Fibroblast of peridontal ligament (primary cell): Measurements from ENCODE around the gene C2CD5.
"Not testable (repeated sequence)": the region's sequence is repeated elsewhere in the genome, so short reads cannot be mapped to it uniquely, and the experiment has no call there.

Experiments
- DNase-seq: peaks from one replicate; pipeline ENCODE4 v3.0.0-alpha.2; 2010; ENCODE audit errors: extremely low read depth

The C2CD5 gene, protein sequence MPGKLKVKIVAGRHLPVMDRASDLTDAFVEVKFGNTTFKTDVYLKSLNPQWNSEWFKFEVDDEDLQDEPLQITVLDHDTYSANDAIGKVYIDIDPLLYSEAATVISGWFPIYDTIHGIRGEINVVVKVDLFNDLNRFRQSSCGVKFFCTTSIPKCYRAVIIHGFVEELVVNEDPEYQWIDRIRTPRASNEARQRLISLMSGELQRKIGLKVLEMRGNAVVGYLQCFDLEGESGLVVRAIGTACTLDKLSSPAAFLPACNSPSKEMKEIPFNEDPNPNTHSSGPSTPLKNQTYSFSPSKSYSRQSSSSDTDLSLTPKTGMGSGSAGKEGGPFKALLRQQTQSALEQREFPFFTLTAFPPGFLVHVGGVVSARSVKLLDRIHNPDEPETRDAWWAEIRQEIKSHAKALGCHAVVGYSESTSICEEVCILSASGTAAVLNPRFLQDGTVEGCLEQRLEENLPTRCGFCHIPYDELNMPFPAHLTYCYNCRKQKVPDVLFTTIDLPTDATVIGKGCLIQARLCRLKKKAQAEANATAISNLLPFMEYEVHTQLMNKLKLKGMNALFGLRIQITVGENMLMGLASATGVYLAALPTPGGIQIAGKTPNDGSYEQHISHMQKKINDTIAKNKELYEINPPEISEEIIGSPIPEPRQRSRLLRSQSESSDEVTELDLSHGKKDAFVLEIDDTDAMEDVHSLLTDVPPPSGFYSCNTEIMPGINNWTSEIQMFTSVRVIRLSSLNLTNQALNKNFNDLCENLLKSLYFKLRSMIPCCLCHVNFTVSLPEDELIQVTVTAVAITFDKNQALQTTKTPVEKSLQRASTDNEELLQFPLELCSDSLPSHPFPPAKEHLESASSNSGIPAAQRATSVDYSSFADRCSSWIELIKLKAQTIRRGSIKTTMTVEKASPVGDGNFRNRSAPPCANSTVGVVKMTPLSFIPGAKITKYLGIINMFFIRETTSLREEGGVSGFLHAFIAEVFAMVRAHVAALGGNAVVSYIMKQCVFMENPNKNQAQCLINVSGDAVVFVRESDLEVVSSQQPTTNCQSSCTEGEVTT

DNA sequence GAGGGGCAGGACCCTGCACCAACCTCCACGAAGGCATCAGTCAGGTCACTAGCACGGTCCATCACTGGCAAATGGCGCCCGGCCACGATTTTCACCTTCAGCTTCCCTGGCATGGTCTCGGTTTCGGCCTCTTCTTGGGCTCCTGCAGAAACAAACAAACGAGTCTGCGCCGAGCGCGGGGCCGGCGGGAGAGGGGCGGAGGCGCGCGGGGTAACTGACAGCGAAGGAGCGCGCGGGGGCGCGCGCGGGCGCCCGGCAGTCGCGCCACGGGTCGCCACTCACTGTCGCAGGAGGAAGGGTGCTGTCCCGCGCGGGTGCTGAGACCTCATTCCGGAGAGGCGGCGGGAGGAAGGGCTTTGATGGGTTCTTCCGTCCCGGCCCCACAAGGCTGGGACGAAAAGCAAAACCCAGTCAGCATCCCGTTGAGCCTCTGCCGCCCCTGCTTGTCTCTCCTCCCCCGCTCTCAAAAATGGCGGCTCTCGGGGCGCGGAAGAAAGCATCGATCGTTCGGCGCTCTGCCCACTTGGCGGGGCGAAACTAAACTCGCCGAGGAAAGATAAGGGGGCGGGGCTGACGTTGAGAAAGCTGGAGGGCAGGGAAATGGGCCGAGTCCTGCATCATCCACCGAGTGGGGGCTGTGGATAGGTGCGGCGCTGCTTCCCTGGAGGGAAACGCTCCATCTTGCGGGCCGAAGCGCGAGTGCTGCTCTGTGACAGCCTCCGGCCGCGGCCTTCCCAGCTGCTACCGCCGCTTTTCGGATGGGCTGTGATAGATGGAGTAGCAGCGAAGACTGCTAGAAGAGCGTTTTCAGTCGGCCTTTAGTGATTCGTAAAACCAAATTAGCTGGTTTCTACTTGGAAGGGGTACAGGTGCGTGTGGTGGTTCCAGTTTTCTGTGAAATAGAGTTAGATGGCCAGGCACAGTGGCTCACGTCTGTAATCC lies at the start of gene C2CD5:
C2CD5 (minus strand) TSS at position 505 of the 942 bp plus-strand sequence; CDS start at position 113, 392 bp downstream.
- DNase-seq, result peak; percentile 97

DNA sequence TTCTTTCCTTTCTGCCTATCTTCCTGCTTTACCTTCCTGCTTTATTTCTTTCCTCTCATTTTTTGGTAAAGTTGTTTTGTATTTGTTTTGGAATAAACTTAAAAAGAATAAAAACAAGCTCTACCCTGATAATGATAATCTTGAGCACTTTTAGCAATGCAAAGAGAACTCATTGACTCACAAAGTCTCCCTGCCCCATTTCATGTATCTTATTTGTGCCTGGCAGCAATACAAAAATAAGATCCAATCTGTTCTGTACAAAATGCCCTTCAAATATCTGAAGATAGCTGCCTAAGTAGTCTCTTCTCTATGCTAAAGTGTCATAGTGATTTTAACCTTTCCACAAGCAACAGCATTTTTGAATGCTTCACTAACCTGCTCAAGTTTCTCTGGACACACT lies 49.5 kb upstream of the C2CD5 start:
- DNase-seq, result peak; percentile 3

DNA sequence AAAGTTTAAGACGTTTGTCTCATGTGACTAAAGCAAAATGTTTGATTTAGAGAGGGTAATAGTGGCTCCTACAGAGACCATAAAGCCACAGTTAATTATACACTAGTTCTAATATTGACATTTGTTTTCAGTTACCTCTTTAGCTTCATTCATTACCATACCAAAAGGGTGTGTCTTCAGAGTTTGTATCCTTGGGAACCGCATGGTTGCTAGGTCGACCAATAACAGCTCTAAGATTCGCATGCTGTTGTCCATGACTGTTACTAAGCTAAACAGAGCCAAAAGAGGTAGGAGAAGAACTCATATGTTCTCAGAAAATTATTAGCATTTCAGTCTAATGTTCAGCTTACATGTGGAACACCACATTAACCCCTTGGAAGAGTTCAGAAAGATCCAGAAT lies 44.5 kb upstream of the C2CD5 start:
- peak; percentile 4 for DNase-seq

DNA sequence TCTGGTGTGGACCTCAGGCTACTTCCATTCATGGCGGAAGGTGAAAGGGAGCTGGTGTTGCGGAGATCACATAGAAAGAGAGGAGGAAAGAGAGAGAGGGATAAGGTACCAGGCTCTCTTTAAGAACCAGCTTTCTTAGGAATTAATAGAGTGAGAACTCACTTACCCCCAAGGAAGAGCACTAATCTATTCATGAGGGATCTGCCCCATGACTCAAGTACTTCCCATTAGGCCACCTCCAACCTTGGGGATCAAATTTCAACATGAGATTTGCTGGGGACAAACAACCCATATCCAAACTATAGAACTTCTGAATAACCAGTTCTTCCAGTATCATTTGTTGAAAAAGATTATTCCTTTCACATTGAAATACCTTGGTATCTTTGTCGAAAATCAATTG lies 34.0 kb upstream of the C2CD5 start:
- no peak for DNase-seq

DNA sequence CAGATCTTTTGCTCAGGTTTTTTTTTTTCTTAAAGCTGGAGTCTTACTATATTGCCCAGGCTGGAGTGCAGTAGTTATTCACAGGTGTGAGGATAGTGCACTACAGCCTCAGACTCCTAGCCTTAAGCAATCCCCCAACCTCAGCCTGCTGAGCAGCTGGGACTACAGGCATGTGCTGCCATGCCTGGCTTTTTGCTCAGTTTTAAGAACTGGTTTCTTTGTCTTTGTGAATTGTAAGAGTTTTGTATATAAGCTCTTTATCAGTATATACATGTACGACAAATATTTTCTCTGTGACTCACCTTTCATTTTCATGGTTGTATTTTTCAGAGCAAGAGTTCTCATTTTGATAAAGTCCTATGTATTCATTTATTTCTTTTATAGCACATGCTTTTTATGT lies 33.3 kb upstream of the C2CD5 start:
- no peak for DNase-seq

DNA sequence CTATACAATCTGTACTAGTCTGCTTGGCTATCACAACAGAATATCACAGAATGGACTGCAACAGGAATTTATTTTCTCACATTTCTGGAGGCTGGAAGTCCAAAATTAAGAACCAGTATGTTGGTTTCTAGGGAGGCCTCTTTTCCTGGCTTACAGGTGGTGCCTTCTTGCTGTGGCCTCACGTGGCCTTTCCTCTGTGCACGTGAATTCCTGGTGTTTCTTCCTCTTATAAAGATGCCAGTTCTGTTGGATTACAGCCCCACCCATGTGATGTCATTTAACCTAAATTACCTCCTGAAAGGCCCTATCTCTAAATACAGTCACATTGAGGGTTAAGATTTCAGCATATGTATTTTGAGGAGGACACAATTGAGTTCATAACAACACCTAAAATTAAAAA lies 32.1 kb upstream of the C2CD5 start:
- no peak for DNase-seq

DNA sequence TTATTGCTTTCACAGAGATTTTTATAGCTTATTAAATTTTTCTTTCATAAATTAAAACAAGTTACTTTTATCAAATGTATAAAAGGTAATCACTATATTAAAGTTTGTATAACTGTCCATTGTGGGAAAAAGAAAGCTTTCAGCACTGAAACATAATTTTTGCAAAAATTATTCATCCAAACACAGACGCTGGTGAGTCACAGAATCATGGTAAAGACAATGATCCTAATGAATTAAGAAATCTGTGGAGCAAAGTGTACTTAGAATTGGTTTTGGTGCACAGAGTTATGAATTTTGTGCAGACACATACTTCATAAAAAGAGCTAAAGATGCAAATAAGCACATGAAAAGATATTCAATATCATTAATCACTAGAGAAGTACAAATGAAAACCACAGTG lies 31.7 kb upstream of the C2CD5 start:
- DNase-seq, result no peak

DNA sequence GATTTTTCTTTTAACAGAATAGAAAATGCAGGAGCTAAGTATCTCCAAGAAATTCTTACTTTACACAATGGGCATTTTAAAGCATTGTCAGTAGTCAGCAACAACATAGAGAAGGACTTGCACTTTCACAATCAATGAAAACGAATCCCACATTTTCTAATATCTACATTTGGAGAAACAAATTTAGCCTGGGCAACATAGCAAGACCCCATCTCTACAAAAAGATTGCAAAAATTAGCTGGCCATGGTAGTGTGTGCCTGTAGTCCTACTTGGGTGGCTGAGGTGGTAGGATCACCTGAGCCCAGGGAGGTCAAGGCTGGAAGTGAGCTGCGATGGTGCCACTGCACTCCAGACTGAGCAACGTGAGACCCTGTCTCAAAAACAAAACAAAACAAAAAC lies 30.6 kb upstream of the C2CD5 start:
- DNase-seq, result no peak

DNA sequence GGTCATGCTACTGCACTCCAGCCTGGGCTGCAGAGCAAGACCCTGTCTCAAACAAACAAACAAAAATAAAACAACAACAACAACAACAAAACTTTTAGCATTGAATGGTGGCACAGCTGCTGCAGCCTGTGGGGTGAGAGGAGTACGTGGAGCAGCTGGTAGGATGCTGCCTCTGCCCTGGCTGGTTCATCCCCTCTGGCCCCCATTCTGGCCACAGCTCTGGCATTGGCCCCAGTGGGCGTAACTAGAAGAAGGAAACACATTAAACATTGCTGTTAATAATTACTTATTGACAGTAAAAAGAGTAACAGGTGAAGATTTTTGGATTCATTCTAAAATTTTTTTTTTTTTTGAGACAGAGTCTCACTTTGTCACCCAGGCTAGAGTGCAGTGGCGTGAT lies 28.8 kb upstream of the C2CD5 start:
- no peak for DNase-seq

DNA sequence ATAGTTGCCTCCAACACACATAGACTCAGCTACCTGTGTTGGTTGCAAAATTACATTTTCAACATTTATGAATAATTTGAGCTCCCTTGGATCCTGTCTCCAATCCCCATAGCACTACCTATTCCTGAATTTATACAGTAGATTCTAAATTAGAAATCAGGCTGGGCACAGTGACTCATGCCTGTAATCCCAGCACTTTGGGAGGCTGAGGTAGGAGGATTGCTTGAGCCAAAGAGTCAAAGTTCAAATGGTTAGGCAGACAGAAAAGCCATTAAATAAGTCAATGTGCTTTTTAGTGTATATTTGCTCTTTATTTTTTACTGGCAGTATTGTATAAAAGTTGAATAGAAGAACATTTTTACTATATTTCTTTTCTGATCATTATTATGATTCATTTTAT lies 24.9 kb upstream of the C2CD5 start:
- DNase-seq, result no peak

DNA sequence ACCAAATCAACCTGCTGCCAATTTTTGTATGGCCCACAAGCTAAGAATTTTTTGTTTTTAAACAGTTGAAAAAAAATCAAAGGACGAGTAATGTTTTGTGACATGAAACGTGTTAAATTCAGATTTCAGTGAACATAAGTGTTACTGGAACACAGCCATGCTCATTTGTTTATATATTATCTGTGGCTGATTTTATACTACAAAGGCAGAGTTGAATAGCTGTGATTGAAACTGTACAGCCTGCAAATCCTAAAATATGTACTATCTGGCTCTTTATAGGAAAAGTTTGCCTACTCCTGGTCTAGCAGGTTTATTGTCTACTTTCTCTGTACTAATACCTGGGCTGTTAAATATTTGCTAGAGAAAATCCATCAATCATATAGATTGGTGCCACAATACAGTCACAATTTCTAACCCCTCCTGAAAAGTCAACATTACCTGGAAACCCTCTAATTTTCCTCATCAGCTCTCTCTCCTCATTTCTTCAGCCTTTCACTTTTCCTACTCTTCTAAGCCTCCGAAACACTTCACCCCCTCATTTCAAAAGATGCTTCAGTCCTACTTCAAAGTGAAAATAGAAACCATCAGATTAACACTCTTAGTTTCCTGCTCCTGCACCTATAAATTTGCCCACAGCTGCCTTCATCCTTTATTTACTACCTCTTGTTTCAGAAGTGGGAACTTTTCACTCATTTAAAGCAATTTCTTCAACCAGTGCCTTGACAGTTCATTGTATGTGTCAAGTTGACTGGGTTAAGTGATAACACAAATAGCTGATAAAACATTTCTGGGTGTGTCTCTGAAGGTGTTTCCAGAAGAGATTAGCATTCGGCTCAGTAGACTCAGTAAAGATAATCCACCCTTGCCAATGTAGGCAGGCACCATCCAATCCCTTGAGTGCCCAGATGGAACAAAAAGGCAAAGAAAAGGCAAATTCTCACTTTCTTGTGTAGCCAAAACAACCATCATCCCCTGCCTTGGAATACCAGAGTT lies 18.0 kb upstream of the C2CD5 start:
- DNase-seq, result no peak

DNA sequence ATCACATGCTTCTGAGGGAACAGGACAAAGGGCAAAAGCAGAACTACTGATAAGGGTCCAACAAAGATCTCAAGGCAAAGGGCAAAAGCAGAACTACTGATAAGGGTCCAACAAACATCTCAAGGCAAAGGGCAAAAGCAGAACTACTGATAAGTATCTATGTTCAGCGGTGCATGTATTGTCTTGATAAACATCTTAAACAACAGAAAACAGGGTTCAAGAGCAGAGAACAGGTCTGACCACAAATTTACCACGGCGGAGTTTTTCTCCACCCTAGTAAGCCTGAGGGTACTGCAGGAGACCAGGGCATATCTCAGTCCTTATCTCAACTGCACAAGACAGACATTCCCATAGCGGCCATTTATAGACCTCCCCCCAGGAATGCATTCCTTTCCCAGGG lies 10.4 kb upstream of the C2CD5 start:
- not testable (repeated sequence) for DNase-seq

DNA sequence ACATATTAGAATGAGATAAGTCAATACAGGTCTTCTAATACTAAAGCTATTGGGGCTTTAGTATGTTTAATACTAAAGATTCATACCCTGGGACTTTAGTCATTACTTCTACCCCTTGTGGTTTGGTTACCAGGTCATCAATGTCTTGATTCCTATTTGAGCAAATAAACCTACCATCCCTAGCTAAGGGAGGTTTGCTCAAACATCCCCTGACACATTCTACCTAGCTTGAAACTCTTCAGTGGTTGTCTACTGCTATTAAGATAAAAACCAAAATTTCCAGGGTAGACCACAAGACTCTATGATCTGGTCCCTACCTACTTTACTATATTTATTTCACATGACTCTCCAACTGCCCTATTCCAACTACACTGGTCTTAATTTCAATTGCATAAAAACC lies 7.3 kb upstream of the C2CD5 start:
- no peak for DNase-seq

DNA sequence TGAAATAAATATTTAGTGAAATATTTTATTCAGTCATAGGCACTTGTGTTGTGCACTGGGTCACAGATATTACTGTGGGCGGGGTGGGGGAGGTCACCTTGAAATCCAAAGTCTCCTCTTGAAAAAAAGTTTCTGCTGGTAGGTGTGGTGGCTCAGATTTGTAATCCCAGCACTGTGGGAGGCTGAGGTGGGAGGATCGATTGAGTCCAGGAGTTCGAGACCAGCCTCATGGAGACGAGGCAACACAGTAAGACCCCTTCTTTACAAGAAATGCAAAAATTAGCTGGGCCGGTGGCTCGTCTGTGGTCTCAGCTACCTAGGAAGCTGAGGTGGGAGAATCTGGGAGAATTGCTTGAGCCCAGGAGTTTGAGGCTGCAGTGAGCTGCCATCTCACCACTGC lies 913 bp upstream of the C2CD5 start:
- no peak for DNase-seq

DNA sequence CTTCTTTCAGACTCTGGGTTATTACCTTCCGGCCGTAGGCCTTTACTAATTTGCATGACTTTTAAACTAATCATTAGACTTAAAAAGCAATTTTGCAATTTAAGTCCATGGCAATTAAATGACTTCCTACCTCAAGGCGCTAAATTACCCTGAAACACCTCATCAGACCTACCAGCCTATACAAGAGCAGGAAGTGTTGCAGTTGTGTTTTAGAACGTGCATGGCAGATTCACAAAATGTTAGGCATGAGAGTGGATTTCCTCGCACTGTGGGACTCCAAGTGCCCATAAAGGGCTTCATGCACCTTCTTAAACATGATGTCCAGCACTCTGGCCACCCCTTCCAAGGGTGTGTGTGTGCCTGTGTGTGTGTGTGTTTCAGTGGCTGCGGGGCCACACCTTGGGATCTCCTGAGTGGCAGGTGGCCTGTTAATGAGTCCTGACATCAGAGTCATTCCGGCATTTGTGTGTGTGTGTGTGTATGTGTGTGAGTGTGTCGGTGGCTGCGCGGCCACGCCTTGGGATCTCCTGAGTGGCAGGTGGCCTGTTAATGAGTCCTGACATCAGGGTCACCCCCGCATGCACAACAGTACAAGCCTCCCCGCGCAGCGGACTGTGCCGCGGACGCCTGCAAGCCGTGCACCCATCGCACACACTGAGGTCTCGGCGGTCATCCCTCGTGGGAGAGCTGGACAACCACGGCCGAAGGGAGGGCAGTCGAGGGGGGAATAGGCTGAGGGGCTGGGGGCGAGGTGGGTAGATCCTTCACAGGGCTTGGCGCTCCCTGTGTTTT lies 900 bp downstream of the C2CD5 start:
- DNase-seq, result peak; percentile 14

DNA sequence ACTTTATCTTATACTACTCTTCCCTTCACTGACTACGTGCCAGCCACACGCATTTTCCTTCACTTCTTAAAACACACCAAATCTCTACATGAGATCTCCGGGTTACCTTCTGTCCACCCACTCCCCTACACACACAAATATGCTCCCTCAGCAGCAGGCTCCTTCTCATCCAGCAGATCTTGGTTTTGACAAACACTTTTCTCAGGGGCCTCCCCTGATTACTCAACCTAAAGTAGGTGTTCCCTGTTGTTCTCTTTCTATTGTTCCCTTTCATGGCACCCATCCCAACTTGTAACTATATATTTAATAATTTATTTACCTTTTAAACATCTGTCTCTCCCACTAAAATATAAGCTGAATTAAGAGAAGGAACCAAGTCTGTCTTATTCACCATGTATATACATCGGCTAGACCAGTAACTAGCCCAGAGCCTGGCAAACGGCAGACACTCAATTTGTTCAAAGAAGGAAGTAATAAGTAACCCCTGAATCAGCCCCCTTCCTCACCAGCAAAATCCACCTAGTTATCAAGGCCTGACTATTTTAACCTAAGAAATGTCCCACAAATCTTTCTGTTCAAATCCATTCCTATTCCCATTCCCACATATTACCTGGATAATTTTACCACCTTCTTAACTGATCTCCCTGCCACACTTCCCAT lies 2.7 kb downstream of the C2CD5 start:
- no peak for DNase-seq

DNA sequence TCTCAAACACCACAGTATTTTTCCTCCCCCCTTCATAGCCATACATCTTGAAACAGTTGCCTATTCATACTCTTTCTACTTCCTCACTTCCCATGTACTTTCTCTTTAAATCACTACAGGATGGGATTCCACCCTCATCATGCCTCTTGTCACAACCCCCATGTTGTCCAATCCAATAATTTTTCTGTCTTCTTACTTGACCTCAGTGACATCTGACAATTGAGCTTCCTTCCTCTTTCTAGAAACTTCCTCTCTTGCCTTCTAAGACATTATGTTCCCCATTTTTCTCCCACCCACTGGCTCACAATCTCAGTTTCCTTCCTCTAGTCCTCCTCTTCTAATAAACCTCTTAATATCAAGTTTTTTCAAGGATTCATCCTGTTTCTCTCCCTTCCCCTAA lies 5.3 kb downstream of the C2CD5 start:
- no peak for DNase-seq

DNA sequence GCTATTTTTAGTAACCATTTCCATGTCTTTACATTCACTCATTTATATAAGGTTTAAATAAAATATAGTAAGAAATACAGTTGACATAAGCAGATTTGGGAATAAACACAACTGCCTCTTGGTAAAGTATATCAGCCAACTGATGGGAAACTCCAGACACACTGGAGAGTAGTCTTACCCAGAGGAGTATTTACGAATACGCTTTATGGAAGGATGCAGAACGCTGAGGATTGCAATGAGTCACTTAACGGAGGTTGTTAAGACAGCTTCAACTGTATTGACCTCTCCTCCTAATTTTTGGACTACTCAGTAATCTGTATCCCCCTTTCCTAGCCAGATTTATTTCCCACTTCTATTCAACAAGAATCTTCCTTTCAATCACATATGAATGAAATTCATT lies 6.0 kb downstream of the C2CD5 start:
- no peak for DNase-seq

DNA sequence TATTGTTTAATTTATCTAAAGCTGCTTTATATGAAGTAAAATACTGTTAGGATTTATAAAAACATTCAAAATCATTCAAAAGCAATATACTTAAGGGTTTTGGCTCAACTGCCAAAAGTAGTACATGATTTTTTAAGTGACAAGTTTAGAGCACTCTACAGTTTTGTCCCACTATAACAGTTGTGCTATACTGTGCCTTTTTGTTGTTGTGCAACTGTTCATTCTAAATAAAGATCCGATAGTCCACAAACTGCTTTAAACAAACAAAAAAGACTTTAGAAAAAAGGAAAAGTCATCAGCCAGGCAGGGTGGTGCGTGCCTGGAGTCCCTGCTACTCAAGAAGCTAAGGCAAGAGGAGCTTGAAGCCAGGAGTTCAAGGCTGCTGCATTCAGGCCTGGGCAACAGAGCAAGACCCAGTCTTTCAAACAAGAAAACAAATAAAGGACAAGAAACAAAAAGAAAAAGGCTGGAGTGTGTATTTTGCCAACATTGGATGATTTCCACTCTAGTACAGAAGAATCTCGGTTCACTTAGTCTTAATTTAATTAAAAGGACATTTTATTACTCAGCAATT lies 7.3 kb downstream of the C2CD5 start:
- no peak for DNase-seq
